Spleen (tissue), 11 donors: ENCODE data around the gene ASPA. TPM values are rescaled to one million over a fixed set of nuclear protein-coding genes. Genes with fewer than 3 reads are reported as not detected.

Experiments
- DNase-seq: peaks from one replicate; pipeline ENCODE4 v3.0.0-alpha.2; 2020
- H3K27ac ChIP-seq, 8 donors: fragments of 200-600 bp; sonication (generic) in 7 of 8; 1 replicate in 4 of 8; 2 replicates in 4 of 8; pipeline versions ENCODE4 v1.5.0 to v1.8.0; 2016 to 2021; ENCODE audit warnings: inconsistent platforms in 4 of 8, mild to moderate bottlenecking in 4 of 8, moderate library complexity in 1 of 8
- H3K27me3 ChIP-seq, 7 donors: fragments of 200-600 bp; sonication (generic) in 6 of 7; replicated peaks in 1 of 7; 1 replicate in 4 of 7; 2 replicates in 3 of 7; pipeline versions ENCODE4 v1.5.0 to v1.8.0; 2016 to 2021; ENCODE audit warnings: inconsistent platforms in 3 of 7, mild to moderate bottlenecking in 1 of 7
- H3K36me3 ChIP-seq, 6 donors: fragments of 200-600 bp; sonication (generic) in 5 of 6; 1 replicate in 4 of 6; 2 replicates in 2 of 6; pipeline versions ENCODE4 v1.5.0 to v1.8.0; 2016 to 2021; ENCODE audit warnings: inconsistent platforms in 2 of 6
- H3K4me1 ChIP-seq, 6 donors: fragments of 200-600 bp; sonication (generic) in 5 of 6; 1 replicate in 3 of 6; 2 replicates in 3 of 6; pipeline versions ENCODE4 v1.5.0 to v1.8.0; 2016 to 2021; ENCODE audit warnings: inconsistent platforms in 3 of 6
- H3K4me3 ChIP-seq, 8 donors: fragments of 200-600 bp; sonication (generic) in 7 of 8; 1 replicate in 4 of 8; 2 replicates in 4 of 8; pipeline versions ENCODE4 v1.5.0 to v1.8.0; 2016 to 2021; ENCODE audit warnings: inconsistent platforms in 4 of 8, mild to moderate bottlenecking in 4 of 8, moderate library complexity in 2 of 8
- H3K9me3 ChIP-seq, 8 donors: fragments of 200-600 bp; sonication (generic) in 7 of 8; 1 replicate in 4 of 8; 2 replicates in 4 of 8; pipeline versions ENCODE4 v1.5.0 to v1.8.0; 2016 to 2021; ENCODE audit warnings: inconsistent platforms in 4 of 8
- CTCF ChIP-seq, 11 experiments: fragments of 200-600 bp in 7 of 11; fragments of 450-650 bp in 4 of 11; sonication (generic) in 4 of 11; IDR thresholded peaks in 8 of 11; conservative IDR thresholded peaks in 3 of 11; 1 replicate in 7 of 11; 2 replicates in 4 of 11; pipeline versions ENCODE4 v1.4.0 to v1.8.0; 2016 to 2021; ENCODE audit warnings: antibody characterized with exemption in 11 of 11, inconsistent platforms in 4 of 11, mild to moderate bottlenecking in 1 of 11
- POLR2A ChIP-seq, 3 donors: fragments of 450-650 bp; IDR thresholded peaks; one replicate each; pipeline ENCODE4 v1.5.1; 2017; ENCODE audit warnings: antibody characterized with exemption in 3 of 3, mild to moderate bottlenecking in 1 of 3
- POLR2AphosphoS5 ChIP-seq, 3 donors: sonication (generic); formaldehyde crosslinking; IDR thresholded peaks; one replicate each; pipeline ENCODE4 v1.5.1; 2017; ENCODE audit warnings: antibody characterized with exemption in 3 of 3
- WGBS, 5 donors: extraction: QIAGEN DNeasy Blood & Tissue Kit in 3 of 5; methylation state at CpG; one replicate each; pipeline versions ENCODE4 v1.1.5 to v1.1.7; 2013 to 2018; 5-methylcytosine and 5-hydroxymethylcytosine counted together
- intact Hi-C: fragments of 100-400 bp; cut with DNase I; formaldehyde crosslinking; loops from one replicate; pipeline ENCODE4 v1.15.0; 2023; ENCODE audit warnings: low total_unique reads
- polyA plus RNA-seq, 3 donors: library from polyadenylated mRNA; stranded (reverse); fragments of 200-250 nt; gene quantifications; one replicate each; pipeline ENCODE4 v1.2.1, GENCODE V29; 2013
- total RNA-seq, 7 donors: library from RNA; depleted of rRNA in 3 of 7; stranded (reverse); fragments of >200 nt in 3 of 7; fragmentation: NEBNext Ultra II Directional in 4 of 7; extraction: Animal tissue kit (Norgen Biotek cat#: 25700) in 4 of 7; gene quantifications; one replicate each; pipeline versions ENCODE4 v1.1.0 to v1.2.1, GENCODE V29; 2016 to 2021
- donor health status: healthy with polysubstance abuse.
- donor health status: DM: no; HTN: no; CAD: no; lungs with moderate emphysema.
- donor health status: DM: no; HTN: no; CAD: no.
- donor health status: Bipolar disorder and iron deficiency.
- donor health status: healthy.
- donor health status: DM: no; HTN: no; CAD: no.
- donor health status: DM: yes; HTN: yes; CAD: no.

The ASPA gene
- total and polyA plus RNA-seq, 10 donors, result 0.86 to 10.8 (median 4.6) TPM

GRCh38 chr17:3534881-3535252 lies 59.1 kb downstream of the ASPA start:
- peak; percentile 63 for DNase-seq
- 9 to 25% (median 19%) methylated on average over 3 of the region's 3 CpGs for WGBS, 5 donors
- Histone ChIP-seq H3K27ac (no peak overlapping the region), H3K4me1 (peaks cover 0 to 15% (median 0%) of the 10 kb centered on the region in 6 donors), H3K27me3 (peaks cover 0 to 38% (median 0%) of the 10 kb centered on the region in 7 donors), H3K4me3 (no peak overlapping the region), H3K36me3 (no peaks in the 10 kb centered on the region), H3K9me3 (no peaks in the 10 kb centered on the region)
- intact Hi-C loops, result no loop called here
- TF ChIP-seq POLR2AphosphoS5 (IDR thresholded peaks at IDR 0.05), result no peak
- TF ChIP-seq CTCF (IDR thresholded peaks at IDR 0.05 in 8 of 11, conservative IDR thresholded peaks at IDR 0.05 in 3 of 11), result no peak
- TF ChIP-seq POLR2A (IDR thresholded peaks at IDR 0.05), result no peak

GRCh38 chr17:3535253-3535995 lies 59.6 kb downstream of the ASPA start:
- Histone ChIP-seq H3K27ac (peak overlapping the region in 5 of 8 donors; percentile 11 to 33 (median 27)), H3K4me3 (peak overlapping the region in 6 of 8 donors; percentile 2 to 48 (median 12)), H3K4me1 (peaks cover 0 to 15% (median 0%) of the 10 kb centered on the region in 6 donors), H3K36me3 (no peaks in the 10 kb centered on the region), H3K27me3 (peaks cover 0 to 32% (median 0%) of the 10 kb centered on the region in 7 donors), H3K9me3 (peaks cover 0 to under 1% (median 0%) of the 10 kb centered on the region in 8 donors)
- no peak for TF ChIP-seq POLR2A (IDR thresholded peaks at IDR 0.05)
- peak in 2 of 3 donors; percentile 32 to 60 for TF ChIP-seq POLR2AphosphoS5 (IDR thresholded peaks at IDR 0.05)
- peak in 10 of 11 experiments; percentile 18 to 72 (median 50) for TF ChIP-seq CTCF (IDR thresholded peaks at IDR 0.05 in 8 of 11, conservative IDR thresholded peaks at IDR 0.05 in 3 of 11)
- 1 to 7% (median 6%) methylated on average over 21 to 44 of the region's 44 CpGs for WGBS, 5 donors
- DNase-seq, result peak; percentile 87
- intact Hi-C loops, result no loop called here

DNA sequence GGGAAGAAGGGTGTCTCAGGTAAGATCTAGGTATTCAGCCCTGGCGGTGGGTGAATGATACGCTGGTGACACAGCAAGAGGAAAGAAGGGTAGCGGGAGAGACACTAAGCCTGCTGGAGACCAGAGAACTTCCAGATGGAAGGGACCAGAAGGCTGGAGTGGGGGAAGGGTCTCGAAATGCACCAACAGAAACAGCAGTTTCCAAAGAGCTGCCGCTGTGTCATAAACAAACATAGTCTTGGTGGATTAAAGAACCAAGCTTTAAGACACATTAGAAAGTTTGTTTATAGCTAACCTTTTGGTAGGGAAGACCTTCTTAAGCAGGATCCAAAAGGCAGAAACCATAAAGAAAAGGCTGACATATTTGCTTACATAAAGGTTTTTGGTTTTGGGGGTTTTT lies 60.9 kb downstream of the ASPA start:
- intact Hi-C loops, result no loop called here

More for the DNA sequence above, 60.9 kb downstream of the ASPA start:
- peaks cover 0 to 15% (median 0%) of the 10 kb centered on the region in 6 donors for H3K4me1 ChIP-seq
- H3K27ac ChIP-seq, result no peak overlapping the region
- peaks cover 0 to 26% (median 0%) of the 10 kb centered on the region in 7 donors for H3K27me3 ChIP-seq
- no peaks in the 10 kb centered on the region for H3K36me3 ChIP-seq
- peaks cover 0 to 3% (median 0%) of the 10 kb centered on the region in 8 donors for H3K9me3 ChIP-seq
- 82 to 91% (median 89%) methylated on average over 5 of the region's 5 CpGs for WGBS, 5 donors
- H3K4me3 ChIP-seq, result no peak overlapping the region
- TF ChIP-seq POLR2AphosphoS5 (IDR thresholded peaks at IDR 0.05), result no peak
- no peak for TF ChIP-seq CTCF (IDR thresholded peaks at IDR 0.05 in 8 of 11, conservative IDR thresholded peaks at IDR 0.05 in 3 of 11)
- TF ChIP-seq POLR2A (IDR thresholded peaks at IDR 0.05), result no peak
- no peak for DNase-seq
